HepG2 (cell line): ENCODE data around the gene PKMYT1. TPM values are rescaled to one million over a fixed set of nuclear protein-coding genes. Genes with fewer than 3 reads are reported as not detected.

Source experiments
- BHLHE40 ChIP-seq: IDR thresholded peaks from 2 replicates; pipeline ENCODE4 v1.6.1; 2011; ENCODE audit warnings: low read length, improper control_type of control experiment
- HNF4A ChIP-seq: sonication (generic); formaldehyde crosslinking; IDR thresholded peaks from 2 replicates; pipeline ENCODE4 v1.4.0; 2020; ENCODE audit warnings: missing genetic modification reagents
- KMT2A ChIP-seq: sonication (generic); formaldehyde crosslinking; IDR thresholded peaks from 2 replicates; pipeline ENCODE4 v1.4.0; 2020; ENCODE audit warnings: missing genetic modification reagents
- NFKB2 ChIP-seq: sonication (generic); formaldehyde crosslinking; IDR thresholded peaks from 2 replicates; pipeline ENCODE4 v1.4.0; 2020; ENCODE audit warnings: missing genetic modification reagents, borderline replicate concordance
- NONO ChIP-seq, 2 experiments: fragments of 450-650 bp in 1 of 2; sonication (generic) in 1 of 2; formaldehyde crosslinking in 1 of 2; IDR thresholded peaks in 1 of 2; conservative IDR thresholded peaks in 1 of 2; 2 replicates each; pipeline versions ENCODE4 v1.6.1 to v1.8.0; 2017 to 2022; ENCODE audit warnings: mild to moderate bottlenecking in 1 of 2, missing genetic modification reagents in 1 of 2, moderate library complexity in 1 of 2
- SAFB2 ChIP-seq: sonication (generic); formaldehyde crosslinking; IDR thresholded peaks from 2 replicates; pipeline ENCODE4 v1.5.1; 2020; ENCODE audit warnings: missing genetic modification reagents, low read depth, mild to moderate bottlenecking, borderline replicate concordance
- SIX4 ChIP-seq: sonication (generic); formaldehyde crosslinking; IDR thresholded peaks from 2 replicates; pipeline ENCODE4 v1.4.0; 2020; ENCODE audit warnings: missing genetic modification reagents
- SMC3 ChIP-seq: IDR thresholded peaks from 2 replicates; pipeline ENCODE4 v1.6.1; 2011; ENCODE audit warnings: low read length, improper control_type of control experiment
- SRSF9 ChIP-seq: fragments of 200-400 bp; formaldehyde crosslinking; IDR thresholded peaks from 2 replicates; pipeline ENCODE4 v1.6.1; 2018; ENCODE audit warnings: borderline replicate concordance, mild to moderate bottlenecking, low read depth, low read length; ENCODE audit not compliant: insufficient read depth, poor library complexity, severe bottlenecking
- SUZ12 ChIP-seq: fragments of 150-350 bp; IDR thresholded peaks from 2 replicates; pipeline ENCODE4 v1.6.1; 2014; ENCODE audit warnings: low read depth, low read length
- TARDBP ChIP-seq: sonication (generic); formaldehyde crosslinking; IDR thresholded peaks from 2 replicates; pipeline ENCODE4 v1.8.0; 2022; ENCODE audit warnings: mild to moderate bottlenecking, missing genetic modification reagents
- TBX3 ChIP-seq: fragments of 450-650 bp; IDR thresholded peaks from 2 replicates; pipeline ENCODE4 v1.6.1; 2017; ENCODE audit warnings: antibody characterized with exemption, mild to moderate bottlenecking, inconsistent platforms, borderline replicate concordance
- ZC3H13 ChIP-seq: sonication (generic); formaldehyde crosslinking; IDR thresholded peaks from 2 replicates; pipeline ENCODE4 v1.8.1; 2023; ENCODE audit warnings: mild to moderate bottlenecking, missing genetic modification reagents, moderate library complexity
- ZKSCAN8 ChIP-seq: IDR thresholded peaks from 2 replicates; pipeline ENCODE4 v1.6.1; 2016; ENCODE audit warnings: borderline replicate concordance, missing genetic modification reagents, missing compliant biosample characterization
- ZNF30 ChIP-seq: sonication (generic); formaldehyde crosslinking; IDR thresholded peaks from 2 replicates; pipeline ENCODE4 v1.5.0; 2020; ENCODE audit warnings: mild to moderate bottlenecking, missing genetic modification reagents
- ZNF343 ChIP-seq: sonication (generic); formaldehyde crosslinking; IDR thresholded peaks from 2 replicates; pipeline ENCODE4 v1.4.0; 2020; ENCODE audit warnings: mild to moderate bottlenecking, missing genetic modification reagents
- ZNF562 ChIP-seq: sonication (generic); formaldehyde crosslinking; IDR thresholded peaks from 2 replicates; pipeline ENCODE4 v1.8.0; 2022; ENCODE audit warnings: missing genetic modification reagents, borderline replicate concordance
- ZNF607 ChIP-seq: sonication (generic); formaldehyde crosslinking; IDR thresholded peaks from 2 replicates; pipeline ENCODE4 v1.5.1; 2020; ENCODE audit warnings: missing genetic modification reagents, mild to moderate bottlenecking, borderline replicate concordance
- polyA plus RNA-seq, 8 experiments: library from polyadenylated mRNA; depleted of rRNA in 3 of 8; stranded (reverse) in 7 of 8; unstranded in 1 of 8; fragments of >200 nt; fragmentation: Illumina TruSeq in 4 of 8; extraction: Trizol in 4 of 8; gene quantifications; 2 replicates each; pipeline versions ENCODE4 v1.2.1 to v1.2.3, GENCODE V29; 2011 to 2016; ENCODE audit warnings: low read depth in 4 of 8, missing spikeins in 1 of 8, mixed read lengths in 1 of 8; ENCODE audit not compliant: insufficient read depth in 1 of 8
- total RNA-seq, 5 experiments: library from RNA; depleted of rRNA; stranded (reverse); fragments of >200 nt; fragmentation: Illumina TruSeq; extraction: Trizol; gene quantifications; 2 replicates each; pipeline ENCODE4 v1.2.3, GENCODE V29; 2016; ENCODE audit warnings: low read depth in 1 of 5
- TF ChIP-seq, protein P1 (sequence below): sonication (generic); formaldehyde crosslinking; conservative IDR thresholded peaks from 2 replicates; pipeline ENCODE4 v1.8.0; 2022; ENCODE audit warnings: missing genetic modification reagents
- TF ChIP-seq, protein P2 (sequence below): sonication (generic); formaldehyde crosslinking; IDR thresholded peaks from 2 replicates; pipeline ENCODE4 v1.4.0; 2020; ENCODE audit warnings: missing genetic modification reagents
- TF ChIP-seq, protein P3 (sequence below): sonication (generic); formaldehyde crosslinking; IDR thresholded peaks from 2 replicates; pipeline ENCODE4 v1.5.0; 2020; ENCODE audit warnings: missing genetic modification reagents
- TF ChIP-seq, protein P4 (sequence below): IDR thresholded peaks from 2 replicates; pipeline ENCODE4 v1.6.1; 2016; ENCODE audit warnings: missing biosample characterization, missing genetic modification reagents, low read depth
- TF ChIP-seq, protein P5 (sequence below): sonication (generic); formaldehyde crosslinking; IDR thresholded peaks from 2 replicates; pipeline ENCODE4 v1.8.1; 2023; ENCODE audit warnings: mild to moderate bottlenecking, missing genetic modification reagents, borderline replicate concordance

The PKMYT1 gene
- total and polyA plus RNA-seq, 2 of the 13 experiments (the other 11 are each of a cell fraction or from before 2014, with no cell fraction given) = 7.0 to 27.8 TPM

DNA sequence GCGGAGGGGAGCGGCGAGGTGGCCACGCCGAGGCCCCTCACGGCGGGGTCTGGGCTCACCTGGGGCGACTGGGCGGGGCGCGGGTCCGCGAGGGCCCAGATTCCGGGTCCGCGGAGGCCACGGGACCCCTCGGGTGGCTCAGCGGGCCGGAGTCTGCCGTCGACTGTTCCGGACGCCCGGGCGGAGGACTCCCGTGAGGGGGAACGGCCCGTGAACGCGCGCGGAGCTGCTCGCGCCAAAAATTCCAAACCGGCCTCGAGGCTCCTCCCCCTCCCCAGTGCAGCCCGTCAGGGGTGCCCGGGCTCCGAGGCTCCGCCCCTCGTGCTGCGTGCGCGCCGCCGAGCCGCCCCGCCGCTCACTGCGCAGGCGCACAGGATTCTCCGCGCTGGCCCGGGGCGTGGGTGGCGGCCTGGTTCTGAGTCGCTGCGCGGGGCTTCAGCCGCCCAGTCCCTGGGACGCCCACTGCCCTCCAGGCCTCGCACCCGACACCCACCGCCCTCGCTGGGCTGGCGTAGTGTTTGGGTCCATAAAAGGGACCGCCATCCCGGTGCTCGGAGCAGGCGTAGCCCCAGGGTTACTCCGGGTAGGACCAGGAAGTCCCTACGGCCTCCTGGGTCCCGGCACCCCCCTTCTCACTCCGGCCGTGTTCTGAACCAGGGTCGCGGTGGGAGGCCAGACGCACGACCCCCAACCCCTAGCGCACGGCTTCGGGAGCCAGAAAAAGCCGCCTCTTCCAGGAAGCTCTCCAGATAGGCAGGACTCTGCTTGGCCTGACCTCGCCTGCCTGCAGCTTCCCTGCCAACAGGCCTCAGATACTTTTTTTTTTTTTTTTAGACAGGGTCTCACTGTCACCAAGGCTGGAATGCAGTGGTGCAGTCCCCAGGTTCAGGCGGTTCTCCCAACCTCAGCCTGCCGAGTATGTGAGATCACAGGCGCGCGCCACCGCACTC, at the start of gene PKMYT1 (continued):
- TF ChIP-seq NONO (IDR thresholded peaks at IDR 0.05) (no peak), NONO (CRISPR knock-in tag; conservative IDR thresholded peaks at IDR 0.05) (peak; percentile 89), BHLHE40 (no peak), NFKB2 (CRISPR knock-in tag) (peak; percentile 61; the same call in 1 of the 2 replicates), HNF4A (CRISPR knock-in tag) (no peak), ZNF607 (CRISPR knock-in tag) (no peak), ZNF562 (CRISPR knock-in tag) (no peak), ZC3H13 (CRISPR knock-in tag) (peak; percentile 47; the same call in 1 of the 2 replicates), ZNF30 (CRISPR knock-in tag) (0 out of 2 replicates have a peak, but pooled peaks have one; percentile 35), KMT2A (peak; percentile 6; the same call in 1 of the 2 replicates), SRSF9 (no peak), TBX3 (no peak), SUZ12 (no peak), SAFB2 (CRISPR knock-in tag) (peak; percentile 33; the same call in 1 of the 2 replicates), ZNF343 (CRISPR knock-in tag) (peak; percentile 85), SMC3 (no peak), SIX4 (no peak), ZKSCAN8 (no peak), TARDBP (CRISPR knock-in tag) (no peak)
- TF ChIP-seq, protein P1, sequence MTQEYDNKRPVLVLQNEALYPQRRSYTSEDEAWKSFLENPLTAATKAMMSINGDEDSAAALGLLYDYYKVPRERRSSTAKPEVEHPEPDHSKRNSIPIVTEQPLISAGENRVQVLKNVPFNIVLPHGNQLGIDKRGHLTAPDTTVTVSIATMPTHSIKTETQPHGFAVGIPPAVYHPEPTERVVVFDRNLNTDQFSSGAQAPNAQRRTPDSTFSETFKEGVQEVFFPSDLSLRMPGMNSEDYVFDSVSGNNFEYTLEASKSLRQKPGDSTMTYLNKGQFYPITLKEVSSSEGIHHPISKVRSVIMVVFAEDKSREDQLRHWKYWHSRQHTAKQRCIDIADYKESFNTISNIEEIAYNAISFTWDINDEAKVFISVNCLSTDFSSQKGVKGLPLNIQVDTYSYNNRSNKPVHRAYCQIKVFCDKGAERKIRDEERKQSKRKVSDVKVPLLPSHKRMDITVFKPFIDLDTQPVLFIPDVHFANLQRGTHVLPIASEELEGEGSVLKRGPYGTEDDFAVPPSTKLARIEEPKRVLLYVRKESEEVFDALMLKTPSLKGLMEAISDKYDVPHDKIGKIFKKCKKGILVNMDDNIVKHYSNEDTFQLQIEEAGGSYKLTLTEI (CRISPR knock-in tag) = no peak
- TF ChIP-seq, protein P2, sequence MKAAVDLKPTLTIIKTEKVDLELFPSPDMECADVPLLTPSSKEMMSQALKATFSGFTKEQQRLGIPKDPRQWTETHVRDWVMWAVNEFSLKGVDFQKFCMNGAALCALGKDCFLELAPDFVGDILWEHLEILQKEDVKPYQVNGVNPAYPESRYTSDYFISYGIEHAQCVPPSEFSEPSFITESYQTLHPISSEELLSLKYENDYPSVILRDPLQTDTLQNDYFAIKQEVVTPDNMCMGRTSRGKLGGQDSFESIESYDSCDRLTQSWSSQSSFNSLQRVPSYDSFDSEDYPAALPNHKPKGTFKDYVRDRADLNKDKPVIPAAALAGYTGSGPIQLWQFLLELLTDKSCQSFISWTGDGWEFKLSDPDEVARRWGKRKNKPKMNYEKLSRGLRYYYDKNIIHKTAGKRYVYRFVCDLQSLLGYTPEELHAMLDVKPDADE = 0 out of 2 replicates have a peak, but pooled peaks have one; percentile 75
- TF ChIP-seq, protein P3, sequence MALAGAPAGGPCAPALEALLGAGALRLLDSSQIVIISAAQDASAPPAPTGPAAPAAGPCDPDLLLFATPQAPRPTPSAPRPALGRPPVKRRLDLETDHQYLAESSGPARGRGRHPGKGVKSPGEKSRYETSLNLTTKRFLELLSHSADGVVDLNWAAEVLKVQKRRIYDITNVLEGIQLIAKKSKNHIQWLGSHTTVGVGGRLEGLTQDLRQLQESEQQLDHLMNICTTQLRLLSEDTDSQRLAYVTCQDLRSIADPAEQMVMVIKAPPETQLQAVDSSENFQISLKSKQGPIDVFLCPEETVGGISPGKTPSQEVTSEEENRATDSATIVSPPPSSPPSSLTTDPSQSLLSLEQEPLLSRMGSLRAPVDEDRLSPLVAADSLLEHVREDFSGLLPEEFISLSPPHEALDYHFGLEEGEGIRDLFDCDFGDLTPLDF (CRISPR knock-in tag) = peak; percentile 75
- TF ChIP-seq, protein P4, sequence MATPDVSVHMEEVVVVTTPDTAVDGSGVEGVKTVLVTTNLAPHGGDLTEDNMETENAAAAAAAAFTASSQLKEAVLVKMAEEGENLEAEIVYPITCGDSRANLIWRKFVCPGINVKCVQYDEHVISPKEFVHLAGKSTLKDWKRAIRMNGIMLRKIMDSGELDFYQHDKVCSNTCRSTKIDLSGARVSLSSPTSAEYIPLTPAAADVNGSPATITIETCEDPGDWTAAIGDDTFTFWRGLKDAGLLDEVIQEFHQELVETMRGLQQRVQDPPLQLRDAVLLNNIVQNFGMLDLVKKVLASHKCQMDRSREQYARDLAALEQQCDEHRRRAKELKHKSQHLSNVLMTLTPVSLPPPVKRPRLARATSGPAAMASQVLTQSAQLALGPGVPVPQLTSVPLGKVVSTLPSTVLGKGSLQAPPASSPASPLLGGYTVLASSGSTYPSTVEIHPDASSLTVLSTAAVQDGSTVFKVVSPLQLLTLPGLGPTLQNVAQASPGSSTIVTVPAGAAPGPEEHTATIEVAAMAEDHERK (CRISPR knock-in tag) = peak; percentile 83
- TF ChIP-seq, protein P5, sequence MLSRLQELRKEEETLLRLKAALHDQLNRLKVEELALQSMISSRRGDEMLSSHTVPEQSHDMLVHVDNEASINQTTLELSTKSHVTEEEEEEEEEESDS = no peak
